Chondrocyte (in vitro differentiated cells): ENCODE data around the gene BNC2. TPM values are rescaled to one million over a fixed set of nuclear protein-coding genes. Genes with fewer than 3 reads are reported as not detected.

Experiments used
- DNase-seq: peaks from one replicate; pipeline ENCODE4 v3.0.0; 2021; ENCODE audit warnings: mixed read lengths, low spot score
- H3K27ac Mint-ChIP-seq: one replicate; pipeline ENCODE4 v1.8.0; 2021; ENCODE audit warnings: mild to moderate bottlenecking, moderate library complexity, mixed read lengths; ENCODE audit not compliant: unreplicated experiment
- H3K27me3 Mint-ChIP-seq: 2 replicates; pipeline ENCODE4 v1.8.0; 2021; ENCODE audit warnings: low read depth, mixed read lengths
- H3K36me3 Mint-ChIP-seq: 2 replicates; pipeline ENCODE4 v1.8.0; 2021; ENCODE audit warnings: low read depth, mixed read lengths
- H3K4me1 Mint-ChIP-seq: 2 replicates; pipeline ENCODE4 v1.8.0; 2021; ENCODE audit warnings: low read depth, mild to moderate bottlenecking, mixed read lengths
- H3K4me3 Mint-ChIP-seq: one replicate; pipeline ENCODE4 v1.8.0; 2021; ENCODE audit warnings: mild to moderate bottlenecking, moderate library complexity, mixed read lengths; ENCODE audit not compliant: unreplicated experiment
- H3K9me3 Mint-ChIP-seq: 2 replicates; pipeline ENCODE4 v1.8.0; 2021; ENCODE audit warnings: low read depth, mixed read lengths
- total RNA-seq: library from RNA; stranded (reverse); gene quantifications from 3 replicates; pipeline ENCODE4 v1.2.1, GENCODE V29; 2021
- TF ChIP-seq, protein P1 (sequence below): fragments of 200-600 bp; sonication (generic); IDR thresholded peaks from 2 replicates; pipeline ENCODE4 v1.5.0; 2021; ENCODE audit warnings: antibody characterized with exemption, mild to moderate bottlenecking, moderate library complexity

The BNC2 gene
- total RNA-seq, 1 donor from 2014 or later, result 17.8 TPM

GRCh38 chr9:16530669-16531642 is 339.5 kb downstream of the BNC2 start:
- Mint-ChIP-seq H3K4me1 (peaks cover 42% of the 10 kb centered on the region), H3K4me3 (no peak overlapping the region), H3K27ac (peak overlapping the region; percentile 29)

GRCh38 chr9:16527573-16527972 is 342.9 kb downstream of the BNC2 start:
- Mint-ChIP-seq H3K4me1 (peaks cover 41% of the 10 kb centered on the region), H3K27me3 (no peaks in the 10 kb centered on the region), H3K4me3 (no peak overlapping the region), H3K27ac (no peak overlapping the region), H3K36me3 (peaks cover 2% of the 10 kb centered on the region), H3K9me3 (no peaks in the 10 kb centered on the region)
- TF ChIP-seq, protein P1, sequence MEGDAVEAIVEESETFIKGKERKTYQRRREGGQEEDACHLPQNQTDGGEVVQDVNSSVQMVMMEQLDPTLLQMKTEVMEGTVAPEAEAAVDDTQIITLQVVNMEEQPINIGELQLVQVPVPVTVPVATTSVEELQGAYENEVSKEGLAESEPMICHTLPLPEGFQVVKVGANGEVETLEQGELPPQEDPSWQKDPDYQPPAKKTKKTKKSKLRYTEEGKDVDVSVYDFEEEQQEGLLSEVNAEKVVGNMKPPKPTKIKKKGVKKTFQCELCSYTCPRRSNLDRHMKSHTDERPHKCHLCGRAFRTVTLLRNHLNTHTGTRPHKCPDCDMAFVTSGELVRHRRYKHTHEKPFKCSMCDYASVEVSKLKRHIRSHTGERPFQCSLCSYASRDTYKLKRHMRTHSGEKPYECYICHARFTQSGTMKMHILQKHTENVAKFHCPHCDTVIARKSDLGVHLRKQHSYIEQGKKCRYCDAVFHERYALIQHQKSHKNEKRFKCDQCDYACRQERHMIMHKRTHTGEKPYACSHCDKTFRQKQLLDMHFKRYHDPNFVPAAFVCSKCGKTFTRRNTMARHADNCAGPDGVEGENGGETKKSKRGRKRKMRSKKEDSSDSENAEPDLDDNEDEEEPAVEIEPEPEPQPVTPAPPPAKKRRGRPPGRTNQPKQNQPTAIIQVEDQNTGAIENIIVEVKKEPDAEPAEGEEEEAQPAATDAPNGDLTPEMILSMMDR, result no peak
- no peak for DNase-seq

More at GRCh38 chr9:16530669-16531642, 339.5 kb downstream of the BNC2 start:
- no peak for DNase-seq
- Mint-ChIP-seq H3K9me3 (no peaks in the 10 kb centered on the region), H3K27me3 (no peaks in the 10 kb centered on the region), H3K36me3 (peaks cover 2% of the 10 kb centered on the region)
- TF ChIP-seq, protein P1, result no peak

- DNase-seq, result no peak
Observed at GRCh38 chr9:16526380-16526779, 344.1 kb downstream of the BNC2 start.

DNA sequence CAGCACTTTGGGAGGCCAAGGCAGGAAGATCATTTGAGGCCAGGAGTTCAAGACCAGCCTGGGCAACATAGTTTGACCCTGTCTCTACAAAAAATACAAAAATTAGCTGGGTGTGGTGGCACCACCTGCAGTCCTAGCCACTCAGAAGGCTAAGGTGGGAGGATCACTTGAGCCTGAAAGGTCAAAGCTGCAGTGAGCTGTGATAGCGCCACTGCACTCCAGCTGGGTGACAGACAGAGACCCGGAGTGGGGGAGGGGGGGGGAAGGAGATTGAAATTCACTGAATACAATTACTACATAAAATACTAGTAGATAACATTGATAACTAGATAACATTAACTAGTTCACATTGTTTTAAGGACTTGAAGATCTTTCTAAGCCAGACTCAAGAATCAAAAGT is 345.6 kb downstream of the BNC2 start:
- H3K4me1 Mint-ChIP-seq, result peaks cover 52% of the 10 kb centered on the region
- H3K27ac Mint-ChIP-seq, result no peak overlapping the region
- peaks cover 2% of the 10 kb centered on the region for H3K36me3 Mint-ChIP-seq
- TF ChIP-seq, protein P1, result no peak
- no peak for DNase-seq
- H3K27me3 Mint-ChIP-seq, result no peaks in the 10 kb centered on the region
- H3K9me3 Mint-ChIP-seq, result peaks cover 5% of the 10 kb centered on the region
- H3K4me3 Mint-ChIP-seq, result no peak overlapping the region

More at GRCh38 chr9:16526380-16526779, 344.1 kb downstream of the BNC2 start:
- Mint-ChIP-seq H3K9me3 (no peaks in the 10 kb centered on the region), H3K4me1 (peaks cover 47% of the 10 kb centered on the region), H3K4me3 (no peak overlapping the region), H3K36me3 (peaks cover 2% of the 10 kb centered on the region), H3K27me3 (no peaks in the 10 kb centered on the region), H3K27ac (peak overlapping the region; percentile 52)
- TF ChIP-seq, protein P1, result no peak

GRCh38 chr9:16524078-16524477 is 346.4 kb downstream of the BNC2 start:
- peaks cover 8% of the 10 kb centered on the region for H3K9me3 Mint-ChIP-seq
- peaks cover 60% of the 10 kb centered on the region for H3K4me1 Mint-ChIP-seq
- TF ChIP-seq, protein P1, result no peak
- no peak overlapping the region for H3K4me3 Mint-ChIP-seq
- H3K27ac Mint-ChIP-seq, result peak overlapping the region; percentile 6
- DNase-seq, result no peak
- no peaks in the 10 kb centered on the region for H3K27me3 Mint-ChIP-seq
- peaks cover 2% of the 10 kb centered on the region for H3K36me3 Mint-ChIP-seq
